ENCODE measurements around the gene SCAI.
"Not testable (repeated sequence)": the region's sequence is repeated elsewhere in the genome, so short reads cannot be mapped to it uniquely, and the experiment has no call there.

The SCAI gene

GRCh38 chr9:125176636-125177035 is 33.3 kb upstream of the SCAI start:
- Histone ChIP-seq H3K4me2 (no peak overlapping the region), H3K9me3 (peaks cover 6% of the 10 kb centered on the region), H3K4me3 (no peak overlapping the region), H3K27ac (no peak overlapping the region), H3K9ac (no peak overlapping the region), H4K20me1 (peaks cover 100% of the 10 kb centered on the region), H3K4me1 (peaks cover 14% of the 10 kb centered on the region), H3K36me3 (peaks cover 55% of the 10 kb centered on the region), H3K27me3 (no peaks in the 10 kb centered on the region)
- TF ChIP-seq Cebpa-rat (IDR thresholded peaks at IDR 0.05): no peak

GRCh38 chr9:125172031-125172755 is 28.9 kb upstream of the SCAI start:
- Histone ChIP-seq H3K4me1 (peaks cover 14% of the 10 kb centered on the region), H3K27ac (no peak overlapping the region), H3K4me3 (no peak overlapping the region), H3K9ac (no peak overlapping the region), H3K36me3 (peaks cover 66% of the 10 kb centered on the region), H3K9me3 (no peaks in the 10 kb centered on the region), H3K27me3 (no peaks in the 10 kb centered on the region), H4K20me1 (peaks cover 73% of the 10 kb centered on the region), H3K4me2 (peak overlapping the region; percentile 46)
- TF ChIP-seq Cebpa-rat (IDR thresholded peaks at IDR 0.05): no peak

GRCh38 chr9:125169895-125170294 is 26.6 kb upstream of the SCAI start:
- no peak overlapping the region for H3K4me2 ChIP-seq
- H3K9ac ChIP-seq: no peak overlapping the region
- no peaks in the 10 kb centered on the region for H3K9me3 ChIP-seq
- no peaks in the 10 kb centered on the region for H3K27me3 ChIP-seq
- TF ChIP-seq Cebpa-rat (IDR thresholded peaks at IDR 0.05): no peak
- no peak overlapping the region for H3K27ac ChIP-seq
- peaks cover 14% of the 10 kb centered on the region for H3K4me1 ChIP-seq
- peaks cover 79% of the 10 kb centered on the region for H3K36me3 ChIP-seq
- no peak overlapping the region for H3K4me3 ChIP-seq
- H4K20me1 ChIP-seq: peaks cover 68% of the 10 kb centered on the region

- Histone ChIP-seq H3K27ac (no peak overlapping the region), H3K4me1 (no peaks in the 10 kb centered on the region), H3K36me3 (peaks cover 86% of the 10 kb centered on the region)
These were observed 23.4 kb upstream of the SCAI start for GRCh38 chr9:125166762-125167161.

GRCh38 chr9:125162891-125163290 is 19.6 kb upstream of the SCAI start:
- not testable (repeated sequence) for H3K4me1 ChIP-seq, H3K4me2 ChIP-seq, H3K4me3 ChIP-seq, H3K27me3 ChIP-seq, H3K27ac ChIP-seq, H3K9me3 ChIP-seq, H3K9ac ChIP-seq
- Histone ChIP-seq H4K20me1 (peaks cover 62% of the 10 kb centered on the region), H3K36me3 (peaks cover 73% of the 10 kb centered on the region)

More at GRCh38 chr9:125166762-125167161, 23.4 kb upstream of the SCAI start:
- Histone ChIP-seq H4K20me1 (peaks cover 58% of the 10 kb centered on the region), H3K4me2 (no peak overlapping the region), H3K9me3 (no peaks in the 10 kb centered on the region), H3K4me3 (no peak overlapping the region), H3K9ac (no peak overlapping the region), H3K27me3 (no peaks in the 10 kb centered on the region)
- TF ChIP-seq Cebpa-rat (IDR thresholded peaks at IDR 0.05): no peak

- Histone ChIP-seq H3K4me2 (no peak overlapping the region), H3K36me3 (peaks cover 76% of the 10 kb centered on the region), H3K4me1 (no peaks in the 10 kb centered on the region), H3K27ac (no peak overlapping the region), H3K9ac (no peak overlapping the region), H4K20me1 (peaks cover 57% of the 10 kb centered on the region), H3K9me3 (no peaks in the 10 kb centered on the region), H3K4me3 (no peak overlapping the region), H3K27me3 (no peaks in the 10 kb centered on the region)
- TF ChIP-seq Cebpa-rat (IDR thresholded peaks at IDR 0.05): no peak
These were observed 18.1 kb upstream of the SCAI start for GRCh38 chr9:125161284-125161918.

GRCh38 chr9:125160750-125161149 is 17.4 kb upstream of the SCAI start:
- TF ChIP-seq Cebpa-rat (IDR thresholded peaks at IDR 0.05): no peak
- Histone ChIP-seq H3K4me3 (no peak overlapping the region), H3K27ac (no peak overlapping the region), H4K20me1 (peaks cover 51% of the 10 kb centered on the region), H3K27me3 (no peaks in the 10 kb centered on the region), H3K36me3 (peaks cover 73% of the 10 kb centered on the region), H3K4me2 (no peak overlapping the region), H3K9me3 (no peaks in the 10 kb centered on the region), H3K4me1 (no peaks in the 10 kb centered on the region), H3K9ac (no peak overlapping the region)

- H3K9me3 ChIP-seq: no peaks in the 10 kb centered on the region
These were observed 13.2 kb upstream of the SCAI start for GRCh38 chr9:125156551-125156950.

GRCh38 chr9:125153712-125154367 is 10.5 kb upstream of the SCAI start:
- no peak for TF ChIP-seq Cebpa-rat (IDR thresholded peaks at IDR 0.05)
- no peak overlapping the region for H3K9ac ChIP-seq
- peaks cover 87% of the 10 kb centered on the region for H3K36me3 ChIP-seq
- H4K20me1 ChIP-seq: peaks cover 13% of the 10 kb centered on the region; the same call in 1 of the 2 replicates
- no peak overlapping the region for H3K4me3 ChIP-seq
- H3K9me3 ChIP-seq: no peaks in the 10 kb centered on the region
- H3K27me3 ChIP-seq: no peaks in the 10 kb centered on the region
- no peaks in the 10 kb centered on the region for H3K4me1 ChIP-seq
- H3K4me2 ChIP-seq: no peak overlapping the region
- no peak overlapping the region for H3K27ac ChIP-seq

More at GRCh38 chr9:125156551-125156950, 13.2 kb upstream of the SCAI start:
- Histone ChIP-seq H3K4me1 (no peaks in the 10 kb centered on the region), H3K9ac (no peak overlapping the region), H4K20me1 (peaks cover 32% of the 10 kb centered on the region), H3K27me3 (no peaks in the 10 kb centered on the region), H3K4me3 (no peak overlapping the region), H3K4me2 (no peak overlapping the region), H3K36me3 (peaks cover 80% of the 10 kb centered on the region), H3K27ac (no peak overlapping the region)
- TF ChIP-seq Cebpa-rat (IDR thresholded peaks at IDR 0.05): no peak

- Histone ChIP-seq H3K4me1 (no peaks in the 10 kb centered on the region), H3K4me3 (no peak overlapping the region), H3K9me3 (no peaks in the 10 kb centered on the region), H4K20me1 (0 out of 2 replicates have a peak, but pooled peaks cover 8% of the 10 kb centered on the region), H3K36me3 (peaks cover 73% of the 10 kb centered on the region), H3K27ac (no peak overlapping the region), H3K9ac (no peak overlapping the region), H3K4me2 (no peak overlapping the region), H3K27me3 (no peaks in the 10 kb centered on the region)
- TF ChIP-seq Cebpa-rat (IDR thresholded peaks at IDR 0.05): no peak
These were observed 8.4 kb upstream of the SCAI start for GRCh38 chr9:125151730-125152129.

Measured in BLaER1 (cell line).